HG02759 (cell line): ENCODE measurements around the gene OTOA.
"Not testable (repeated sequence)": the region's sequence is repeated elsewhere in the genome, so short reads cannot be mapped to it uniquely, and the experiment has no call there.

Experiments
- ATAC-seq: cut with Tn5 transposase; IDR thresholded peaks from one replicate; pipeline ENCODE4 v1.9.1; 2021; ENCODE audit warnings: mild to moderate bottlenecking, moderate library complexity; ENCODE audit not compliant: unreplicated experiment

Gene OTOA

GRCh38 chr16:21667575-21667974 is 3.8 kb downstream of the OTOA start:
- no peak for ATAC-seq

DNA sequence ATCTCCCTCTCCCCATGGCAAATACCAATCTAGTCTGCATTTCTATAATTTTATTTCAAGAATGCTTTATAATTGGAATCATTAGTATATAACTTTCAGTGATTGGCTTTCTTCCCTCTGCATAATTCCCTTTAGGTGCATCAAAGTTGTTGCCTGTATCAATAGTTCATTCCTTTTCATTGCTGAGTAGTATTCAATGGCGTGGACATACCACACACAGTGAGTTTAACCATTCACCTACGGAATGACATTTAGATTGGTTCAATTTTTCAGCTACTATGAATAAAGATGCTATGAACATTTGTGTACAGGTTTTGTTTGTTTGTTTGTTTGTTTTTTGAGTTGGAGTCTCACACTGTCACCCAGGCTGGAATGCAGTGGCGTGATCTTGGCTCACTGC is 9.7 kb downstream of the OTOA start:
- ATAC-seq, result no peak

DNA sequence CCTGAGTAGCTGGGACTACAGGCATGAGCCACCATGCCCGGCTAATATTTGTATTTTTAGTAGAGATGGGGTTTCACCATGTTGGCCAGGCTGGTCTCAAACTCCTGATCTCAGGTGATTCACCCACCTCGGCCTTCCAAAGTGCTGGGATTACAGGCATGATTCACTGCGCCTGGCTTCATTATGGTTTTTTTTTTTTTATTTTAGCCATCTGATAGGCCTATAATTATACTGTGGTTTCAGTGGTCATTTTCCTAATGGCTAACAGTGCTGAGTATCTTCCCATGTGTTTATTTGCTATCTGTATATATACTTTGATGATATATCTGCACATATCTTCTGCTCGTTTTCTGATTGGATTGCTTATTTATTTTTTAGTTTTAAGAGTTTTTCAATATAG is 10.7 kb downstream of the OTOA start:
- ATAC-seq, result not testable (repeated sequence)

GRCh38 chr16:21680714-21681113 is 16.9 kb downstream of the OTOA start:
- not testable (repeated sequence) for ATAC-seq

DNA sequence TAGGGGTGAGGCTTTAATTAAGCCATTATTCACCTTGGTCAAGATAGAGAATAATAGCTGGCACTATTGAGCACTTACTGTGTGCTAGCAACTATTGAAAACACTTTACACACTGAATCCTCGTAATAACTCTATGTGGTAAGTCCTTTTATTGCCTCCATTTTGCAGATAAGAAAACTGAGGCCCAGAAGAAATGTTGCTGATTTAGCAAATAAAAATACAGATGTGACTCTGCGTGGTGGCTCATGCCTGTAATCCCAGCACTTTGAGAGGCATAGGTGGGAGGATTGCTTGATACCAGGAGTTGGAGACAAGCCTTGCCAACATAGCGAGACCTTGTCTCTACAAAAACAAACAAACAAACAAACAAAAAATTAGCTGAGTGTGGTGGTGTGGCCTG is 19.4 kb downstream of the OTOA start:
- no peak for ATAC-seq

GRCh38 chr16:21684199-21684598 is 20.4 kb downstream of the OTOA start:
- no peak for ATAC-seq

DNA sequence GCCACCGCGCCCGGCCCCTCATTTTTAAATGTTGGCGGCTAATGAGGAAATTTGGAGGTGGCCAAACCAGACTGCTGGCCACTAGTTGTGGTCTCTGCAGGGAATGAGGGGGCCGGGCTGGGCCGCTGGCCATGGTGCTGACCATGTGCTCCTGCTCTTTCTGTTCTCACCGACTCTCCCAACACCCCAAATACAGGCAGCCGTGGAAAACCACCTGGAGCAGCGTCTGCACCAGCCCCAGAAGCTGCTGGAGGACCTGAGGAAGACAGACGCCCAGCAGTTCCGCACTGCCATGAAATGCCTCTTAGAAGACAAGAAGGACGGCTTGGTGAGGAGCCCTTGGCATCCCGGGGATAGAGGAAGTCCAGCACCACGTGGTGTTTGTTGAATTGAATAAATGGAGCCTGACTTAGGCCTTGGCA is 21.3 kb downstream of the OTOA start:
- no peak for ATAC-seq

GRCh38 chr16:21689107-21689506 is 25.3 kb downstream of the OTOA start:
- no peak for ATAC-seq

DNA sequence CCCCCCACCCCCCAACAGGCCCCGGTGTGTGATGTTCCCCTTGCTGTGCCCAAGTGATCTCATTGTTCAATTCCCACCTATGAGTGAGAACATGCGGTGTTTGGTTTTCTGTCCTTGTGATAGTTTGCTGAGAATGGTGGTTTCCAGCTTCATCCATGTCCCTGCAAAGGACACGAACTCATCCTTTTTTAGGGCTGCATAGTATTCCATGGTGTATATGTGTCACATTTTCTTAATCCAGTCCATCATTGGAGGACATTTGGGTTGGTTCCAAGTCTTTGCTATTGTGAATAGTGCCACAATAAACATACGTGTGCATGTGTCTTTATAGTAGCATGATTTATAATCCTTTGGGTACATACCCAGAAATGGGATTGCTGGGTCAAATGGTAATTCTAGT is 27.2 kb downstream of the OTOA start:
- not testable (repeated sequence) for ATAC-seq

DNA sequence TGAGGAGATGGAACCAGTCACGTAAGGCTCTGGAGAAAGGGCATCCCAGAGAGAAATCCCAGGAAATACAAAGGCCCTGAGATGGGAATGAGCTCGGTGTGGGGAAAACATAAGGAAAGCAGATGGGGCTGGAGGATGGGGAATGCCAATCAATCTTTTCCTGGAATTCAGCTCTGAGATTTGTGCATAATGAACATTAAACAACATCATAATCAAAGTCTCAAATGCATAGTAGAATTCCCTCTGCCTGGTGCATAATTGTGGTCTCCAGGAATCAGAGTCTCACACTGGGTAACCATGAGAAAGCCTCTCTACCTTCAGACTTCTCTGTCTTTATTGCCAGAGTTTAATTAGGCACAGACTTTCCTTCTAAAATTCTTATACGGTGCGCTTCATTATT is 30.8 kb downstream of the OTOA start:
- no peak for ATAC-seq

- no peak for ATAC-seq
Measured at GRCh38 chr16:21697032-21697431, 33.3 kb downstream of the OTOA start.

- no peak for ATAC-seq
Measured at GRCh38 chr16:21698169-21699032, 34.6 kb downstream of the OTOA start.

DNA sequence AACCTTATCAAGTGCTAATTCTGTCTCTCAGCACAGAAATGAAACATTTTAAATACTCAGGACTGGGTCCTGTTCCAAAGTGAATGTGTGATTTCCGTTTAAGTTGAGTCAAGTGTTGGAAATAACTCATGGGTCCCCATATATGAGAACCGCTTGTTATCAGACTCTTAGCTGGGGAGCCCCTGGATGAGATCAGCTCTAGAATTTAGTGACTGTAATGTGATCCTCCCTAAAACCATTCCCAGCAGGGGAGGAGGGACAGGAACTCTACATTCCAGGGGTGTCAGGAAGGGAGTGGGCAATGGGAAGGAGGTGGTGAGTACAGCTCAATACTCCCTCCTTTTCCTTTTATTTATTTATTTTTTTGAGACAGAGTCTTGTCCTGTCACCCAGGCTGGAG is 37.5 kb downstream of the OTOA start:
- no peak for ATAC-seq

- no peak for ATAC-seq
Measured at GRCh38 chr16:21702276-21702675, 38.5 kb downstream of the OTOA start.

- ATAC-seq, result no peak
Measured at GRCh38 chr16:21703156-21703555, 39.4 kb downstream of the OTOA start.

DNA sequence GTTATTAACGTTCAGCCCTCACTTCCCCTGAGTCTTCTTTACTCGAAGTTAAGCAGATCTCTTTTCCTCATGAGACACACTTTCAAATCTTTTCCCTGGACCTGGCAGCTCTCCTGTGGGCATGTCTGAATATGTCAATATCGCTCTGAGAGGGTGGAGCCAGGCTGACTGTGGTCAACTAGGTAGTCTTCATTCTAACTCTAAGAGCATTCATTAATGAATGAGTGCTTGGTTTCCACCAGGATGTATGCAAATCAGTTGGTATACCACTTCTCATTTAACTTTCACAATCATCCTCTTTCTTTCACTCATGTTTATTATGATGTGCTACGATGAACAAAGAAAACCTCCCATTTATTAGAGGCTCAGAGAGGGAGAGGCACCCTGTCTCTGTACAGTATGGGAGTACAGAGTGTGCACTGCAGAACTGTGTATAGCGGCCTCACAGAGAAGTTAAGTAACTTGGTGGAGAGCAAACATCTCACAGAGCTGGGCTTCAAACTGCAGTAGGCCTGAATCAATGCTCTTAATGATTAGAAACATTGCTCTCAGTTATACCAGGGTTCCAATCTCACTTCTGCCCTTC is 39.9 kb downstream of the OTOA start:
- ATAC-seq, result peak; percentile 74

- no peak for ATAC-seq
Measured at GRCh38 chr16:21704266-21704665, 40.5 kb downstream of the OTOA start.

GRCh38 chr16:21704733-21705132 is 41.0 kb downstream of the OTOA start:
- ATAC-seq, result no peak

GRCh38 chr16:21708533-21709115 is 44.9 kb downstream of the OTOA start:
- no peak for ATAC-seq

DNA sequence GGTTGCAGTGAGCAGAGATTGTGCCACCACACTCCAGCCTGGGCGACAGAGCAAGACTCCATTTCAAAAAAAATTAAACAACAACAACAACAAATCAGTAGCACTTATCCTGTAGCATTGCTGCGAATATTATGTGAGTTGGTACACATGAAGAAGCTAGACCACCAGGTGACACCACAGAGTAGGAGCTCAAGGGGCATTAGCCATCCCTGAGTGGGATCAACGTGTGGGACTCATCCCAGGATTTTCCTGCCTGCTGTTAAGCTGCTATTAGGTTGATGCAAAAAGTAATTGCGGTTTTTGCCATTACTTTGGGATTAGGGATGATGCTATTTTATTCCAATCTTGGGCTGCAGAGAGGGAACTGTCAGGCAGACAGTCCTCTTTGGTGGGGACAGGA is 47.2 kb downstream of the OTOA start:
- ATAC-seq, result no peak

- no peak for ATAC-seq
Measured at GRCh38 chr16:21713549-21714368, 50.0 kb downstream of the OTOA start.

- ATAC-seq, result not testable (repeated sequence)
Measured at GRCh38 chr16:21714369-21714618, 50.5 kb downstream of the OTOA start.
